Coronary artery (tissue), 2 donors: ENCODE data around the gene SPATA16.
"Not testable (repeated sequence)": the region's sequence is repeated elsewhere in the genome, so short reads cannot be mapped to it uniquely, and the experiment has no call there.

ENCODE experiments used
- DNase-seq: peaks from one replicate; pipeline ENCODE4 v3.0.0-alpha.2; 2017; ENCODE audit warnings: low spot score
- H3K27ac ChIP-seq, 2 donors: fragments of 200-600 bp; sonication (generic); one replicate each; pipeline ENCODE4 v1.5.1; 2016 to 2019
- H3K4me3 ChIP-seq: fragments of 200-600 bp; sonication (generic); 2 replicates; pipeline ENCODE4 v1.5.1; 2016; ENCODE audit warnings: mild to moderate bottlenecking, moderate library complexity
- CTCF ChIP-seq: fragments of 200-600 bp; sonication (generic); IDR thresholded peaks from one replicate; pipeline ENCODE4 v1.5.1; 2019; ENCODE audit warnings: antibody characterized with exemption

Gene SPATA16

DNA sequence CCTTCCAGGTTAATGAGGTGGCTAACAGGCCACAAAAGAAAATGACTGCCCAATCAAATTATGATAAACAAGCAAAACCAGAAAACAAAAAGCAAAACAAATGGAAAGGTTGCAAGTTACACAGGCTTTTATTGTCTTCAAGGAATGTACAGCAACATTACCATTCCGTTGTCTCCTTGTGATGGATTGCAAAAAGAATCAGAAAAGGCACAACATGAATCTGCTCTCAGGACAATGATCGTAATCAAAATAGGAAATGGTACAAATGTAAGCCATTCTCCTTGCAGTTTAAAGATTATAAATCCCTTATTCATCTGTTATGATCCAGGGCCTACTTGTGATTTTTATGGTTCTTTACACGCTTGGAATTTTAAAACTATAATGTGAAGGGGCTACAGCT lies 264.7 kb downstream of the SPATA16 start:
- H3K4me3 ChIP-seq = no peak overlapping the region

GRCh38 chr3:172875039-172875438 lies 266.0 kb downstream of the SPATA16 start:
- H3K4me3 ChIP-seq = no peak overlapping the region
- DNase-seq = no peak

More for the DNA sequence above, 264.7 kb downstream of the SPATA16 start:
- no peak for TF ChIP-seq CTCF
- H3K27ac ChIP-seq = no peak overlapping the region
- no peak for DNase-seq

GRCh38 chr3:172869784-172870518 lies 271.1 kb downstream of the SPATA16 start:
- no peak for TF ChIP-seq CTCF
- Histone ChIP-seq H3K4me3 (no peak overlapping the region), H3K27ac (no peak overlapping the region)
- DNase-seq = no peak

More at GRCh38 chr3:172875039-172875438, 266.0 kb downstream of the SPATA16 start:
- no peak overlapping the region for H3K27ac ChIP-seq
- no peak for TF ChIP-seq CTCF

DNA sequence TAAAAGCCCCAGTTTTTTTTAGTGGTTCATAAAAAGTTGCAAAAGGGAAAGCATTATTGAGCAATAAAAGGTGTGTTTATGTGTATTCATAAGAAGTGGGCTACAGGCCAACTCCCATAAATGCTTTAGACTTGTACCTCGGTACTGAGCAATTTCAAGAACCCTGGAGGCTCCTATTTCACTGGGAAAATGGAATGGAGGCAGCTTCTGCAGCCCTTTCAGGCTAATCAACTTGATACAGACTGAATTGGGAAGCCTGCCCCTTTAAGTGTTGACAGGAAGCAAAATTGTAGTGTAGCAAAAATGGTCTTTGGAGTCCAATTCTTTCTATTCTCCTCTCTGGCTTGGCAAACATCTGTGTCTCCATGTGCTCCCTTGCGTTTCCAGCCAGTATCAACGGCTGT lies 271.7 kb downstream of the SPATA16 start:
- no peak for TF ChIP-seq CTCF
- H3K27ac ChIP-seq = no peak overlapping the region
- DNase-seq = no peak
- H3K4me3 ChIP-seq = no peak overlapping the region

- H3K4me3 ChIP-seq = no peak overlapping the region
- TF ChIP-seq CTCF = no peak
- DNase-seq = no peak
- no peak overlapping the region for H3K27ac ChIP-seq
These were observed 272.3 kb downstream of the SPATA16 start for GRCh38 chr3:172868582-172869200.

- not testable (repeated sequence) for H3K27ac ChIP-seq, DNase-seq, H3K4me3 ChIP-seq
These were observed 274.2 kb downstream of the SPATA16 start for GRCh38 chr3:172866726-172867350.

GRCh38 chr3:172859041-172859440 lies 282.0 kb downstream of the SPATA16 start:
- no peak for TF ChIP-seq CTCF
- DNase-seq = no peak
- Histone ChIP-seq H3K27ac (no peak overlapping the region), H3K4me3 (no peak overlapping the region)
